Measurements from ENCODE around the gene C6orf132.

Gene C6orf132

GRCh38 chr6:42090819-42091717 is 51.4 kb downstream of the C6orf132 start:
- Histone ChIP-seq H3K9ac (ENCODE audit: low read depth, low read length, poor library complexity, severe bottlenecking) (no peak overlapping the region), H3K9me3 (ENCODE audit: insufficient read depth, low read depth, low read length) (no peaks in the 10 kb centered on the region), H3K4me3 (ENCODE audit: low read length, poor library complexity, severe bottlenecking) (no peak overlapping the region), H3K27me3 (ENCODE audit: insufficient read depth, low read length, poor library complexity, severe bottlenecking) (no peaks in the 10 kb centered on the region), H2AFZ (ENCODE audit: low read length) (no peak overlapping the region), H3K36me3 (ENCODE audit: insufficient read depth, low read length) (no peaks in the 10 kb centered on the region), H3F3A (ENCODE audit: low read depth) (no peaks in the 10 kb centered on the region), H4K20me1 (ENCODE audit: insufficient read depth, low read length, poor library complexity, severe bottlenecking) (no peaks in the 10 kb centered on the region), H3K4me2 (ENCODE audit: low read depth, low read length, poor library complexity, severe bottlenecking) (no peak overlapping the region), H3K9me2 (replicated peaks; ENCODE audit: low read depth, low read length) (no peaks in the 10 kb centered on the region), H3K4me1 (ENCODE audit: insufficient read depth, low read length, poor library complexity, severe bottlenecking) (no peaks in the 10 kb centered on the region), H3K79me2 (ENCODE audit: insufficient read depth, low read length) (no peaks in the 10 kb centered on the region)
- no peak for TF ChIP-seq EZH2phosphoT487 (IDR thresholded peaks at IDR 0.05; ENCODE audit: borderline replicate concordance)
- TF ChIP-seq, protein P1, sequence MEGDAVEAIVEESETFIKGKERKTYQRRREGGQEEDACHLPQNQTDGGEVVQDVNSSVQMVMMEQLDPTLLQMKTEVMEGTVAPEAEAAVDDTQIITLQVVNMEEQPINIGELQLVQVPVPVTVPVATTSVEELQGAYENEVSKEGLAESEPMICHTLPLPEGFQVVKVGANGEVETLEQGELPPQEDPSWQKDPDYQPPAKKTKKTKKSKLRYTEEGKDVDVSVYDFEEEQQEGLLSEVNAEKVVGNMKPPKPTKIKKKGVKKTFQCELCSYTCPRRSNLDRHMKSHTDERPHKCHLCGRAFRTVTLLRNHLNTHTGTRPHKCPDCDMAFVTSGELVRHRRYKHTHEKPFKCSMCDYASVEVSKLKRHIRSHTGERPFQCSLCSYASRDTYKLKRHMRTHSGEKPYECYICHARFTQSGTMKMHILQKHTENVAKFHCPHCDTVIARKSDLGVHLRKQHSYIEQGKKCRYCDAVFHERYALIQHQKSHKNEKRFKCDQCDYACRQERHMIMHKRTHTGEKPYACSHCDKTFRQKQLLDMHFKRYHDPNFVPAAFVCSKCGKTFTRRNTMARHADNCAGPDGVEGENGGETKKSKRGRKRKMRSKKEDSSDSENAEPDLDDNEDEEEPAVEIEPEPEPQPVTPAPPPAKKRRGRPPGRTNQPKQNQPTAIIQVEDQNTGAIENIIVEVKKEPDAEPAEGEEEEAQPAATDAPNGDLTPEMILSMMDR (conservative IDR thresholded peaks at IDR 0.05; ENCODE audit: low read length) = no peak

GRCh38 chr6:42088101-42088591 is 54.3 kb downstream of the C6orf132 start:
- Histone ChIP-seq H3F3A (ENCODE audit: low read depth) (no peaks in the 10 kb centered on the region), H2AFZ (ENCODE audit: low read length) (no peak overlapping the region), H4K20me1 (ENCODE audit: insufficient read depth, low read length, poor library complexity, severe bottlenecking) (no peaks in the 10 kb centered on the region), H3K79me2 (ENCODE audit: insufficient read depth, low read length) (no peaks in the 10 kb centered on the region), H3K4me2 (ENCODE audit: low read depth, low read length, poor library complexity, severe bottlenecking) (no peak overlapping the region), H3K4me3 (ENCODE audit: low read length, poor library complexity, severe bottlenecking) (no peak overlapping the region), H3K9me2 (replicated peaks; ENCODE audit: low read depth, low read length) (no peaks in the 10 kb centered on the region), H3K36me3 (ENCODE audit: insufficient read depth, low read length) (no peaks in the 10 kb centered on the region), H3K9me3 (ENCODE audit: insufficient read depth, low read depth, low read length) (no peaks in the 10 kb centered on the region), H3K9ac (ENCODE audit: low read depth, low read length, poor library complexity, severe bottlenecking) (no peak overlapping the region), H3K27me3 (ENCODE audit: insufficient read depth, low read length, poor library complexity, severe bottlenecking) (no peaks in the 10 kb centered on the region), H3K4me1 (ENCODE audit: insufficient read depth, low read length, poor library complexity, severe bottlenecking) (no peaks in the 10 kb centered on the region)
- TF ChIP-seq, protein P1 (conservative IDR thresholded peaks at IDR 0.05; ENCODE audit: low read length) = no peak

GRCh38 chr6:42086046-42087035 is 56.1 kb downstream of the C6orf132 start:
- Histone ChIP-seq H4K20me1 (ENCODE audit: insufficient read depth, low read length, poor library complexity, severe bottlenecking) (no peaks in the 10 kb centered on the region), H3K79me2 (ENCODE audit: insufficient read depth, low read length) (no peaks in the 10 kb centered on the region), H3K4me3 (ENCODE audit: low read length, poor library complexity, severe bottlenecking) (no peak overlapping the region), H2AFZ (ENCODE audit: low read length) (no peak overlapping the region), H3F3A (ENCODE audit: low read depth) (no peaks in the 10 kb centered on the region), H3K9ac (ENCODE audit: low read depth, low read length, poor library complexity, severe bottlenecking) (no peak overlapping the region), H3K27me3 (ENCODE audit: insufficient read depth, low read length, poor library complexity, severe bottlenecking) (no peaks in the 10 kb centered on the region), H3K4me1 (ENCODE audit: insufficient read depth, low read length, poor library complexity, severe bottlenecking) (no peaks in the 10 kb centered on the region), H3K4me2 (ENCODE audit: low read depth, low read length, poor library complexity, severe bottlenecking) (no peak overlapping the region), H3K36me3 (ENCODE audit: insufficient read depth, low read length) (no peaks in the 10 kb centered on the region; the same call in 1 of the 2 replicates), H3K9me3 (ENCODE audit: insufficient read depth, low read depth, low read length) (no peaks in the 10 kb centered on the region), H3K9me2 (replicated peaks; ENCODE audit: low read depth, low read length) (no peaks in the 10 kb centered on the region)
- TF ChIP-seq, protein P1 (conservative IDR thresholded peaks at IDR 0.05; ENCODE audit: low read length) = no peak; the same call in 1 of the 2 replicates
- TF ChIP-seq EZH2phosphoT487 (IDR thresholded peaks at IDR 0.05; ENCODE audit: borderline replicate concordance) = no peak

Data from Loucy (cell line).